Ishikawa (cell line): ENCODE data around the gene BACE2.

ENCODE experiments used
- CEBPB ChIP-seq: IDR thresholded peaks from 2 replicates; pipeline ENCODE4 v1.6.1; 2012
- CREB1 ChIP-seq: IDR thresholded peaks from 2 replicates; pipeline ENCODE4 v1.6.1; 2012; ENCODE audit warnings: low read depth
- EGR1 ChIP-seq: IDR thresholded peaks from 2 replicates; pipeline ENCODE4 v1.6.1; 2012
- EP300 ChIP-seq: IDR thresholded peaks from 2 replicates; pipeline ENCODE4 v1.6.1; 2012; ENCODE audit warnings: borderline replicate concordance
- FOXM1 ChIP-seq: IDR thresholded peaks from 2 replicates; pipeline ENCODE4 v1.6.1; 2012; ENCODE audit warnings: low read depth, borderline replicate concordance
- NFIC ChIP-seq: IDR thresholded peaks from 2 replicates; pipeline ENCODE4 v1.6.1; 2012
- RAD21 ChIP-seq: IDR thresholded peaks from 2 replicates; pipeline ENCODE4 v1.6.1; 2012; ENCODE audit warnings: low read depth
- REST ChIP-seq: IDR thresholded peaks from 2 replicates; pipeline ENCODE4 v1.6.1; 2012; ENCODE audit warnings: low read depth, mild to moderate bottlenecking
- TAF1 ChIP-seq: IDR thresholded peaks from 2 replicates; pipeline ENCODE4 v1.6.1; 2012; ENCODE audit warnings: low read depth, mild to moderate bottlenecking
- USF1 ChIP-seq: IDR thresholded peaks from 2 replicates; pipeline ENCODE4 v1.6.1; 2012
- YY1 ChIP-seq: IDR thresholded peaks from 2 replicates; pipeline ENCODE4 v1.6.1; 2012; ENCODE audit warnings: low read depth
- ZBTB7A ChIP-seq: IDR thresholded peaks from 2 replicates; pipeline ENCODE4 v1.6.1; 2012; ENCODE audit warnings: low read depth
- TF ChIP-seq, protein P1 (sequence below): IDR thresholded peaks from 2 replicates; pipeline ENCODE4 v1.6.1; 2012

GRCh38 chr21:41247561-41248545, 79.9 kb downstream of the BACE2 start:
- TF ChIP-seq ZBTB7A = no peak
- no peak for TF ChIP-seq EP300
- TF ChIP-seq, protein P1, sequence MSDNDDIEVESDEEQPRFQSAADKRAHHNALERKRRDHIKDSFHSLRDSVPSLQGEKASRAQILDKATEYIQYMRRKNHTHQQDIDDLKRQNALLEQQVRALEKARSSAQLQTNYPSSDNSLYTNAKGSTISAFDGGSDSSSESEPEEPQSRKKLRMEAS = no peak
- no peak for TF ChIP-seq CREB1
- TF ChIP-seq CEBPB = no peak
- TF ChIP-seq TAF1 = no peak
- TF ChIP-seq EGR1 = no peak
- no peak for TF ChIP-seq FOXM1
- no peak for TF ChIP-seq RAD21
- no peak for TF ChIP-seq REST
- TF ChIP-seq NFIC = no peak
- no peak for TF ChIP-seq USF1
- no peak for TF ChIP-seq YY1
